ENCODE measurements around the gene DENND1A.

GRCh38 chr9:123679330-123679987 lies 250.5 kb downstream of the DENND1A start:
- TF ChIP-seq, protein P1, sequence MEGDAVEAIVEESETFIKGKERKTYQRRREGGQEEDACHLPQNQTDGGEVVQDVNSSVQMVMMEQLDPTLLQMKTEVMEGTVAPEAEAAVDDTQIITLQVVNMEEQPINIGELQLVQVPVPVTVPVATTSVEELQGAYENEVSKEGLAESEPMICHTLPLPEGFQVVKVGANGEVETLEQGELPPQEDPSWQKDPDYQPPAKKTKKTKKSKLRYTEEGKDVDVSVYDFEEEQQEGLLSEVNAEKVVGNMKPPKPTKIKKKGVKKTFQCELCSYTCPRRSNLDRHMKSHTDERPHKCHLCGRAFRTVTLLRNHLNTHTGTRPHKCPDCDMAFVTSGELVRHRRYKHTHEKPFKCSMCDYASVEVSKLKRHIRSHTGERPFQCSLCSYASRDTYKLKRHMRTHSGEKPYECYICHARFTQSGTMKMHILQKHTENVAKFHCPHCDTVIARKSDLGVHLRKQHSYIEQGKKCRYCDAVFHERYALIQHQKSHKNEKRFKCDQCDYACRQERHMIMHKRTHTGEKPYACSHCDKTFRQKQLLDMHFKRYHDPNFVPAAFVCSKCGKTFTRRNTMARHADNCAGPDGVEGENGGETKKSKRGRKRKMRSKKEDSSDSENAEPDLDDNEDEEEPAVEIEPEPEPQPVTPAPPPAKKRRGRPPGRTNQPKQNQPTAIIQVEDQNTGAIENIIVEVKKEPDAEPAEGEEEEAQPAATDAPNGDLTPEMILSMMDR (IDR thresholded peaks at IDR 0.05), result no peak
- TF ChIP-seq EZH2 (IDR thresholded peaks at IDR 0.05) (no peak), EZH2phosphoT487 (IDR thresholded peaks at IDR 0.05) (no peak)
